ENCODE measurements around the gene AATK.

DNA sequence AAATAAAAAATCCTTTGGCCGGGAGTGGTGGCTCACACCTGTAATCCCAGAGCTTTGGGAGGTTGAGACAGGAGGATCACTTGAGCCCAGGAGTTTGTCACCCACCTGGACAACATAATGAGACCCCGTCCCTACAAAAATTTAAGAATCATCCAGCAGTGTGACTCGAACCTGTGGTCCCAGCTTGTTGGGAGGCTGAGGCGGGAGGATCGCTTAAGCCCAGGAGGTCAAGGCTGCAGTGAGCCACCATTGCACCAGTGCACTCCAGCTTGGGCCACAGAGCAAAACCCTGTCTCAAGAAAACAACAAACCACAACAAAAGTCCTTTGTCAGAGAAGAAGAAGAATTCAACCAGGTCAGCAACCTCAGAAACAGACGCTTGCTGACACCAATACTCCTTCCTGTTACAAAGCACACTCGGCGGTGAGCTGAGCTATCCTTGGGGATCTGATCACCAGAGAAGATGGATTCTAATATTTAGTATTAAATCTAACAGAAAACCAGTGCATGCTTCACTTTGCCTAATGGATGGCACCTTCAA lies 13.7 kb downstream of the AATK start:
- TF ChIP-seq CTCF (conservative IDR thresholded peaks at IDR 0.05): no peak
- TF ChIP-seq EZH2 (IDR thresholded peaks at IDR 0.05; ENCODE audit: low read depth): no peak
